Activated naive CD8-positive, alpha-beta T cell treated with anti-CD3 and anti-CD28 coated beads, Interleukin-2, amount 50 U/mL, for 16 hours (primary cell): Measurements from ENCODE around the gene SYNE4.

Experiments used
- DNase-seq: peaks from one replicate; pipeline ENCODE4 v3.0.0-alpha.2; 2020; ENCODE audit warnings: low read depth, low spot score

Gene SYNE4

GRCh38 chr19:36026091-36026876 is 17.7 kb upstream of the SYNE4 start:
- DNase-seq, result no peak

- no peak for DNase-seq
Measured at GRCh38 chr19:36025541-36025940, 16.9 kb upstream of the SYNE4 start.

GRCh38 chr19:36023432-36023831 is 14.8 kb upstream of the SYNE4 start:
- no peak for DNase-seq

GRCh38 chr19:36019061-36019670 is 10.6 kb upstream of the SYNE4 start:
- no peak for DNase-seq

DNA sequence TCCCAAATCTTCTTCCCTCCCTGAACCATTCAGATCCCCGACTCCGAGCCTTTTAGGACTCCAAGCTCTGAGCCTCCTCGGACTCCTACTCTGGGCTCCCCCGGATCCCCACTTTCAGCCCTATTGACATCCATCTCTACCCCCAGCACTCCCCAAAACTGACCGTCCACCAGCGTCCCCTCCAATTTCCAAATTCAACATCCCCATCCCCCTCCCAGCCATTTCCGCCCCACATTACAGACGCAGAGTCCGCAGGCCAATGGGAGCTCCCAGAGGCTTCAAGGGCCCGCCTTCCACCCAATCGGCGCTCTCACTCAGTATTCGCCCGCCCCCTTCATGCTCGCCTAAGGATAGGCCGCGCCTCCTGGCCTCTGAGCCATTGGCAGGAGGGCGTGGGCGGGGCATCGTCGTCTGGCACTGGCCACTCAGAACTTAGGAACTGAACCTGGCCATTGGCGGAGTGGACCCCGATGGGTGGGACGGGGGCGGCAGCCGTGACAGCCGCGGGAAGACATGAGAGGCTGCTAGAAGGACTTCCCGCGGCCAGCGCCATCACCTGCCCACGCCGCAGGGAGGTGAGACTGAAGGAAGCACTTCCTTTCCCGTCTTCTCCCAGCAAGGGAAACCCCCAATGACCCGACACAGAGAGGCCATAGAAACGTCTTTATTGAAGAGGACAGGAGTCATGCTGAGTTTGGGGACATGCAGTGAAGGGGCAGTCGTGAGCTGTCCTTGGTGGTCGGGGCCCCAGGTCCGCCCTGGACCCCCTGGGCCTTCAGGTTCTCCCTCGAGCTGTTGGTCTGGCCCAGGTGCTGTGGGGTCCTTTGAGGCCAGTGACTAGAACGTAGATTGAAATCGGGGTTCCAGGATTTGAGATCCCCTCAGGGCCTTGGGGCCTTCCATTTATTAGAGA is 5.7 kb upstream of the SYNE4 start, which contains the start of gene ALKBH6:
ALKBH6 (minus strand) TSS at position 202 of the 913 bp plus-strand sequence. CDS start 816 bp downstream, outside the sequence.
- peak; percentile 100 for DNase-seq

- DNase-seq, result no peak
Measured at GRCh38 chr19:36013280-36014011, 4.8 kb upstream of the SYNE4 start.

- no peak for DNase-seq
Measured at GRCh38 chr19:36010402-36010801, 1.8 kb upstream of the SYNE4 start.

DNA sequence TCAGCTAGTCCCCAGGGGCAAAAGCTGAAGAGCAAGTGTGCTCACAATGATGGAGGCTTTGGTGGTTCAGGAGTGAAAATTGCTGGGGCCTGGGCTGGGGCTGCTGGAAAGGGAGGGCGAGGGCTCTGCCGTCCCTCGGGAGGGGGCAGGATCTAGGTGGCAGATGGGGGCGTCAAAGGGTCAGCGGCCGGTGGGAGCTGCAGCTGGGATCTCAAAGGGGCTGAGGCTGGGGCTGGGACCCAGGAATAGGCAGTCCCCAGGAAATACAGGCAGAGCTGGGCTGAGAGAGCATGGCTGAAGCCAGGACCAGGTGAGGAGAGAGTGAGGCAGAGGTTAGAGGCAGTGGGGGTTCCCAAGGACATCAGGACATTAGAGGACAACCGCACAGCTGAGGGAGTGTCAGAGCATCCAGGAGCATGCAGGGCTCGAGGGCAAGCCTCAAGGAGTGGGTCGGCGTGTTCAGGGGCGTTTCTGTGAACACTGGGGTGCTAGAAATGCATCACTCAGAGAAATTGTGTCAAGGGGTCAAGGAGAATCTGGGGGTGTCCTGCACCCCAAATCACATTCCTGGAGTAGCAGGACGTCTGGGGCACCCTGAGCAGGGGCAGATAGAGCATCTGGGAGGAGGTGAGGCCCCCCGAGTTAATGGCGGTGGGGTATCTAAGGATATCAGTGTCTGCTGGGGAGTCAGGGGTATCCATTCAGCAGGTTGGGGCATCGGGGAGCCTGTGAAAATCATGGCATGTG is 1.2 kb upstream of the SYNE4 start:
- no peak for DNase-seq

DNA sequence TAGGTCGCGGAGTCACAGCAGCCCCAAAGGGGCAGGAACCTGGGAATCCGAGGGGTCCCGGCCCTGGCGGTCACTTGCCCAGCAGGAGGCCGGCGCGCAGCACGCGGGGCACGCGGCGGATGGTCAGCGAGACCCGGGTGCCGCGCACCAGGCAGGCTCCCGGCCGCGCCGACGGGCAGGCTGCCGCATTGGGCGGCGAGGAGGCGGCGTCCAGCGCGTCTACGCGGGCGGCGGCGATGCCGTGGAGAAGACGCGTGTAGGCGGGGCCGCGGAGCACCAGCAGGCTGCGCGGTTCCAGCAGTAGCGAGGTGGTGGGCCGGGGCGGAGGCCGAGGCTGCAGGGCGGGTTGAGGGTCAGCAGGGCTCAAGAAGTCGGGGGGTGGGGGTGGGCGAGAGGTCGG is 607 bp upstream of the SYNE4 start:
- no peak for DNase-seq

DNA sequence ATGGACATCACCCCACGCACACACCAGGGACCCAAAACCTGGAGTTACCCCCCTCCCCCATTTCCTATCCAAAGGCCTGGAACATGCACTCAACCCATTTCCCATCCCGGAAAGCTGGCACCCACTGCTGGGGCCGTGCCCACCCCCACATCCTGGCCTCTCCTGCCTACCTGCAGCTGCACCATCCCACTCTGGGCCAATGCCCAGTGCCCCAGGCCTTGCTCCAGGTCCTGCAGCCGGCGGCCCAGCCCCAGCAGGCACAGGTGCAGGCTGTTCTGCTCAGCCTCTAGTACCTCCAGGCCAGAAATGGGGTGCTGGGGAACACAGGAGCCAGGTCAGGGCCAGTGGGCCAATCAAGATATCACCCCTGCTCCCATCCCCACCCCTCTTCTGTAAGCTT is 1.7 kb downstream of the SYNE4 start:
- DNase-seq, result no peak

- no peak for DNase-seq
Measured at GRCh38 chr19:36003284-36003683, 5.3 kb downstream of the SYNE4 start.

DNA sequence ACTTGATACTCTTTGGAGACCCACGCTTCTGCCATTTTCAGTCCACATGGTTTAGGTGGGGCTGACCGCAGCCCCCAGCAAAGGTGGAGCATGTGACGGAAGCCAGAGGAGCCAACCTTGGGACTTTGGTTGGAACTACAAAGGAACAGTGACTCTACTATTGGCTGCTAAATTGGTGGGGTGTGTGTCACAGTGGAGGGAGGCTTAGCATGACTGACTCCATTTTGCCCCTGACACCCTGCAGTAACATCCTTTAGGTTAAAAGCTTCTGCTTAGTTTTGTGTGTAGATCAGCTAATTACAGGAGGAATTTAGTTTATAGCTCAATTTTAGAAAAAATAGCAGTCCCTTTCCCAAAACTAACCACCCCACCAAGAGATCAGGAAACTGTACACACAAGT is 7.0 kb downstream of the SYNE4 start:
- no peak for DNase-seq

- no peak for DNase-seq
Measured at GRCh38 chr19:35996777-35997176, 11.8 kb downstream of the SYNE4 start.

- DNase-seq, result peak; percentile 90
Measured at GRCh38 chr19:35995048-35995993, 13.3 kb downstream of the SYNE4 start, which contains the start of gene SDHAF1. Gene SDHAF1, plus strand, starts transcription at chr19:35995188. Its CDS starts 87 bp downstream, at chr19:35995275.

GRCh38 chr19:35993923-35994598 is 14.6 kb downstream of the SYNE4 start:
- no peak for DNase-seq

DNA sequence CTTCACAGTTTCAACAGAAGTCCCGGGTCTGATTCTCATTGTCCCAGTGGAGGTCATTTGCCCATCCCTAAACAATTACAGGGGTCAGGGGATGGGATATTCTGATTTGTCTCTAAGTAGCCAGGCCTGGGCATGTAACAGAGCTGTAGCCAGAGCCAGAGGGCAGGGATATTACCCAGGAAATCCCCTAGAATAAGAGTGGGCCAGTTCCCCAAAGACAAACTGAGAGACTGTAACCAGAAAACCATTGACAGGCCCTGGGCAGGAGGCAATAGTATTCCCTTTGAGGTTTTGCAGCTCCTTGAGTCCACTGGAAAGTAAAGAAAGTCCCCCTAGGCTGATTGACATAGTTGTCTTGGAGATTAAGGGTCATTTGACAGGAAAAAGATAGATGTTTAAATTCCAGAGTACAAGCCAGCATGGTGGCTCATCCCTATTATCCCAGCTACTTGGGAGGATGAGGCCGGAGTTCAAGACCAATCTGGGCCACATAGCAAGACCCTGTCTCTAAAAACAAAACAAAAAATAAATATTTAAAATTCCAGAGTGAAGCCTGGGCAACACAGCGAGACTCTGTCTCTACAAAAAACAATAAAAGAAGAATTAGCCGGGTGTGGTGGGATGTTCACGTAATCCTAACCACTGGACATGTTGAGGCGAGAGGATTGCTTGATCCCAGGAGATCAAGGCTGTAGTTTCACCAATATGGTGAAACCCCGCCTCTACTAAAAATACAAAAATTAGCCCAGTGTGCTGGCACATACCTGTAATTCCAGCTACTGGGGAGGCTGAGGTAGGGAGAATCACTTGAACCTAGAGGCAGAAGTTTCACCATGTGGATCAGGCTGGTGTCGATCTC is 15.5 kb downstream of the SYNE4 start:
- DNase-seq, result no peak

DNA sequence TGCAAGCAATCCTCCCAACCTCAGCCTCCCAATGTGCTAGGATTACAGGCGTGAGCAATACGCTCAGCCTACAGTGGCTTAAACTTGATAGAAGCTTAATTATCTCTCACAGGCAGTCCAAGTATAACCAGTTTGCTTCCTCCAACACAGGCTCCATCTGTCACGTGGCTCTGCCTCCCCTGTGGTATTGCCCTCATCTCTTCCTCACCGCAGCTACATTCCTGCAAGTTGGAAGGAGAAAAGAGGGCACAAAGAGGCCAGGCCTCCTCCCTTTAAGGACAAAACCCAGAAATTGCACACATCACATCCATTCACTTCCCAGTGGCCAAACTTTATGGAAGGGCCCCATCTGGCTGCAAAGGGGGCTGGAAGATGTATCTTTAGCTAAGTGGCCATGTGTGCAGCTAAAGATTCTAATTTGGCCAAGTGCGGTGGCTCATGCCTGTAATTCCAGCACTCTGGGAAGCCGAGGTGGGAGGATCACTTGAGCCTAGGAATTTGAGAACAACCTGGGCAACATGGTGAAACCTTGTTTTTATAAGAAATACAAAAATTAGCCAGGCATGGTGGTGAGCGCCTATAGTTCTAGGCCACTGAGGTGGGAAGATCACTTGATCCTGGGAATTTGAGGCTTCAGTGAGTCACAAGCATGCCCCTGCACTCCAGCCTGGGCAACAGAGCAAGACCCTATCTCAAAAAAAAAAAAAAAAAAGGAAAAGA is 16.7 kb downstream of the SYNE4 start:
- DNase-seq, result no peak
